ENCODE results near the gene ATXN3. TPM values are rescaled to one million over a fixed set of nuclear protein-coding genes. Genes with fewer than 3 reads are reported as not detected.

ATXN3 gene
- total and polyA plus RNA-seq, 2 of the 13 experiments (the other 11 are each of a cell fraction or from before 2014, with no cell fraction given): 14.9 to 17.3 TPM

DNA sequence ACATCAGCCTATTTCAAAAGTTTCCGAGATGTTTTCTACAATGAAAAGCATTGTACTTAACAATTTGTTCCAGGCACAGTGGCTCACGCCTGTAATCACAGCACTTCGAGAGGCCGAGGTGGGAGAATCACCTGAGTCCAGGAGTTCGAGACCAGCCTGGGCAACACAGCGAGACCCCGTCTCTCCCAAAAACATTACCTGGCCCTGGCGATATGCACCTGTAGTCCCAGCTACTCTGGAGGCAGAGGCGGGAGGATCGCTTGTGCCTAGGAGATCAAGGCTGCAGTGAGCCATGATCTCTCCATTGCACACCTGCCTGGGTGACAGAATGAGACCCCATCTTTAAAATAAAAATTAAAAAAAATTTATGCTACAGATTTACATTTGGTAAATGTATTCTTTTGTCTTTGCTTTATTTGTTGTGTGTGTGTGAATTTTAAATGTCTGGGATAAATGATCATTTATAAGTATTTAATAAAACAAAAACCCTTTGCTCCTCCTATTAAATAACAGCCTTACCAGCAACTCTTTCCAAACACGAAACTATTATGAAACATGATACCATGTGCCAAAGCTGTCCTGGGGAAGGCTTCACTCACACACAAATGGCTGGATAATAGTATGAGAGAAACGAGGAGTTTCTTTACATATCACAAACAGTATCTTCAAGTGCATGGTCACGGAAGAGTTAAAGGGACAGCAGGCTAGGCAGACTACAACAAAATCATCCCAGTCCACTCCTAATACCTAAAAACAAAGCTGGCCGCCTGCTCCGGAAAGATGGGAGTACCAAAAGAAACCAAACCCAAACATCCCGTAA lies 1.1 kb downstream of the ATXN3 start (continued):
- TF ChIP-seq, protein P1, sequence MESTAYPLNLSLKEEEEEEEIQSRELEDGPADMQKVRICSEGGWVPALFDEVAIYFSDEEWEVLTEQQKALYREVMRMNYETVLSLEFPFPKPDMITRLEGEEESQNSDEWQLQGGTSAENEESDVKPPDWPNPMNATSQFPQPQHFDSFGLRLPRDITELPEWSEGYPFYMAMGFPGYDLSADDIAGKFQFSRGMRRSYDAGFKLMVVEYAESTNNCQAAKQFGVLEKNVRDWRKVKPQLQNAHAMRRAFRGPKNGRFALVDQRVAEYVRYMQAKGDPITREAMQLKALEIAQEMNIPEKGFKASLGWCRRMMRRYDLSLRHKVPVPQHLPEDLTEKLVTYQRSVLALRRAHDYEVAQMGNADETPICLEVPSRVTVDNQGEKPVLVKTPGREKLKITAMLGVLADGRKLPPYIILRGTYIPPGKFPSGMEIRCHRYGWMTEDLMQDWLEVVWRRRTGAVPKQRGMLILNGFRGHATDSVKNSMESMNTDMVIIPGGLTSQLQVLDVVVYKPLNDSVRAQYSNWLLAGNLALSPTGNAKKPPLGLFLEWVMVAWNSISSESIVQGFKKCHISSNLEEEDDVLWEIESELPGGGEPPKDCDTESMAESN (CRISPR knock-in tag; conservative IDR thresholded peaks at IDR 0.05): 0 out of 2 replicates have a peak, but pooled peaks have one; percentile 5
- TF ChIP-seq IKZF4 (CRISPR knock-in tag; IDR thresholded peaks at IDR 0.05; ENCODE audit: borderline replicate concordance, low read depth, not compliant biosample characterization) (no peak), TP53 (CRISPR knock-in tag; conservative IDR thresholded peaks at IDR 0.05) (no peak), FOXO1 (CRISPR knock-in tag; IDR thresholded peaks at IDR 0.05) (no peak), SMAD3 (CRISPR knock-in tag; IDR thresholded peaks at IDR 0.05) (0 out of 2 replicates have a peak, but pooled peaks have one; percentile 7), NFRKB (IDR thresholded peaks at IDR 0.05) (no peak), ATF7-NPFF (CRISPR knock-in tag; IDR thresholded peaks at IDR 0.05; ENCODE audit: low read depth) (no peak)
- TF ChIP-seq, protein P2, sequence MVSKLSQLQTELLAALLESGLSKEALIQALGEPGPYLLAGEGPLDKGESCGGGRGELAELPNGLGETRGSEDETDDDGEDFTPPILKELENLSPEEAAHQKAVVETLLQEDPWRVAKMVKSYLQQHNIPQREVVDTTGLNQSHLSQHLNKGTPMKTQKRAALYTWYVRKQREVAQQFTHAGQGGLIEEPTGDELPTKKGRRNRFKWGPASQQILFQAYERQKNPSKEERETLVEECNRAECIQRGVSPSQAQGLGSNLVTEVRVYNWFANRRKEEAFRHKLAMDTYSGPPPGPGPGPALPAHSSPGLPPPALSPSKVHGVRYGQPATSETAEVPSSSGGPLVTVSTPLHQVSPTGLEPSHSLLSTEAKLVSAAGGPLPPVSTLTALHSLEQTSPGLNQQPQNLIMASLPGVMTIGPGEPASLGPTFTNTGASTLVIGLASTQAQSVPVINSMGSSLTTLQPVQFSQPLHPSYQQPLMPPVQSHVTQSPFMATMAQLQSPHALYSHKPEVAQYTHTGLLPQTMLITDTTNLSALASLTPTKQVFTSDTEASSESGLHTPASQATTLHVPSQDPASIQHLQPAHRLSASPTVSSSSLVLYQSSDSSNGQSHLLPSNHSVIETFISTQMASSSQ (IDR thresholded peaks at IDR 0.05; ENCODE audit: low read depth): no peak
- TF ChIP-seq, protein P2 (CRISPR knock-in tag; IDR thresholded peaks at IDR 0.05; ENCODE audit: borderline replicate concordance): no peak
- TF ChIP-seq, protein P3, sequence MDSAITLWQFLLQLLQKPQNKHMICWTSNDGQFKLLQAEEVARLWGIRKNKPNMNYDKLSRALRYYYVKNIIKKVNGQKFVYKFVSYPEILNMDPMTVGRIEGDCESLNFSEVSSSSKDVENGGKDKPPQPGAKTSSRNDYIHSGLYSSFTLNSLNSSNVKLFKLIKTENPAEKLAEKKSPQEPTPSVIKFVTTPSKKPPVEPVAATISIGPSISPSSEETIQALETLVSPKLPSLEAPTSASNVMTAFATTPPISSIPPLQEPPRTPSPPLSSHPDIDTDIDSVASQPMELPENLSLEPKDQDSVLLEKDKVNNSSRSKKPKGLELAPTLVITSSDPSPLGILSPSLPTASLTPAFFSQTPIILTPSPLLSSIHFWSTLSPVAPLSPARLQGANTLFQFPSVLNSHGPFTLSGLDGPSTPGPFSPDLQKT (CRISPR knock-in tag; IDR thresholded peaks at IDR 0.05; ENCODE audit: borderline replicate concordance): no peak
- TF ChIP-seq, protein P4, sequence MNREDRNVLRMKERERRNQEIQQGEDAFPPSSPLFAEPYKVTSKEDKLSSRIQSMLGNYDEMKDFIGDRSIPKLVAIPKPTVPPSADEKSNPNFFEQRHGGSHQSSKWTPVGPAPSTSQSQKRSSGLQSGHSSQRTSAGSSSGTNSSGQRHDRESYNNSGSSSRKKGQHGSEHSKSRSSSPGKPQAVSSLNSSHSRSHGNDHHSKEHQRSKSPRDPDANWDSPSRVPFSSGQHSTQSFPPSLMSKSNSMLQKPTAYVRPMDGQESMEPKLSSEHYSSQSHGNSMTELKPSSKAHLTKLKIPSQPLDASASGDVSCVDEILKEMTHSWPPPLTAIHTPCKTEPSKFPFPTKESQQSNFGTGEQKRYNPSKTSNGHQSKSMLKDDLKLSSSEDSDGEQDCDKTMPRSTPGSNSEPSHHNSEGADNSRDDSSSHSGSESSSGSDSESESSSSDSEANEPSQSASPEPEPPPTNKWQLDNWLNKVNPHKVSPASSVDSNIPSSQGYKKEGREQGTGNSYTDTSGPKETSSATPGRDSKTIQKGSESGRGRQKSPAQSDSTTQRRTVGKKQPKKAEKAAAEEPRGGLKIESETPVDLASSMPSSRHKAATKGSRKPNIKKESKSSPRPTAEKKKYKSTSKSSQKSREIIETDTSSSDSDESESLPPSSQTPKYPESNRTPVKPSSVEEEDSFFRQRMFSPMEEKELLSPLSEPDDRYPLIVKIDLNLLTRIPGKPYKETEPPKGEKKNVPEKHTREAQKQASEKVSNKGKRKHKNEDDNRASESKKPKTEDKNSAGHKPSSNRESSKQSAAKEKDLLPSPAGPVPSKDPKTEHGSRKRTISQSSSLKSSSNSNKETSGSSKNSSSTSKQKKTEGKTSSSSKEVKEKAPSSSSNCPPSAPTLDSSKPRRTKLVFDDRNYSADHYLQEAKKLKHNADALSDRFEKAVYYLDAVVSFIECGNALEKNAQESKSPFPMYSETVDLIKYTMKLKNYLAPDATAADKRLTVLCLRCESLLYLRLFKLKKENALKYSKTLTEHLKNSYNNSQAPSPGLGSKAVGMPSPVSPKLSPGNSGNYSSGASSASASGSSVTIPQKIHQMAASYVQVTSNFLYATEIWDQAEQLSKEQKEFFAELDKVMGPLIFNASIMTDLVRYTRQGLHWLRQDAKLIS (CRISPR knock-in tag; IDR thresholded peaks at IDR 0.05): no peak
- TF ChIP-seq, protein P5, sequence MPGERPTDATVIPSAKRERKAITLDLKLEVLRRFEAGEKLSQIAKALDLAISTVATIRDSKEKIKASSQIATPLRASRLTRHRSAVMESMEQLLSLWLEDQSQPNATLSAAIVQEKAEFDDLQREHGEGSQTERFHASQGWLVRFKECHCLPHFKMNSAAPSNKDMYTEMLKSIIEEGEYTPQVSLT (CRISPR knock-in tag; IDR thresholded peaks at IDR 0.05; ENCODE audit: borderline replicate concordance, low read depth): no peak

All from HepG2 (cell line).